Astrocyte (in vitro differentiated cells and primary cell): ENCODE data around the gene KCNQ1OT1. TPM values are rescaled to one million over a fixed set of nuclear protein-coding genes. Genes with fewer than 3 reads are reported as not detected.

Experiments
- DNase-seq: peaks from one replicate; pipeline ENCODE4 v3.0.0-alpha.2; 2010; ENCODE audit warnings: low read depth
- FAIRE-seq: peaks from 2 replicates; lab custom pipeline; 2011; peaks lifted over from hg19 to GRCh38; lab: Jason Lieb, UNC
- H2AFZ ChIP-seq: 2 replicates; pipeline ENCODE4 v1.6.0; 2012; ENCODE audit warnings: low read depth, low read length, inconsistent platforms
- H3K27ac ChIP-seq: 2 replicates; pipeline ENCODE4 v1.5.1; 2011; ENCODE audit warnings: low read depth, low read length, inconsistent platforms
- H3K27me3 ChIP-seq: 2 replicates; pipeline ENCODE4 v1.6.0; 2011; ENCODE audit warnings: low read length, inconsistent platforms; ENCODE audit not compliant: insufficient read depth
- H3K36me3 ChIP-seq: 2 replicates; pipeline ENCODE4 v1.5.1; 2011; ENCODE audit warnings: low read length, inconsistent platforms; ENCODE audit not compliant: insufficient read depth
- H3K4me1 ChIP-seq: 2 replicates; pipeline ENCODE4 v1.5.1; 2011; ENCODE audit warnings: low read length, inconsistent platforms; ENCODE audit not compliant: insufficient read depth
- H3K4me2 ChIP-seq: 2 replicates; pipeline ENCODE4 v1.6.0; 2012; ENCODE audit warnings: low read length, inconsistent platforms
- H3K4me3 ChIP-seq: 2 replicates; pipeline ENCODE4 v1.5.1; 2011; ENCODE audit warnings: low read depth, mild to moderate bottlenecking, low read length, inconsistent platforms; ENCODE audit not compliant: insufficient read depth
- H3K79me2 ChIP-seq: 2 replicates; pipeline ENCODE4 v1.6.0; 2012; ENCODE audit warnings: mild to moderate bottlenecking, low read length, inconsistent platforms; ENCODE audit not compliant: insufficient read depth
- H3K9ac ChIP-seq: 2 replicates; pipeline ENCODE4 v1.6.0; 2012; ENCODE audit warnings: mild to moderate bottlenecking, low read length, inconsistent platforms
- H3K9me3 ChIP-seq: 2 replicates; pipeline ENCODE4 v1.5.1; 2012; ENCODE audit warnings: low read depth, mild to moderate bottlenecking, low read length, inconsistent platforms; ENCODE audit not compliant: insufficient read depth
- H4K20me1 ChIP-seq: 2 replicates; pipeline ENCODE4 v1.6.0; 2012; ENCODE audit warnings: low read length, inconsistent platforms; ENCODE audit not compliant: insufficient read depth
- H3K27ac Mint-ChIP-seq: one replicate; pipeline ENCODE4 v1.8.0; 2021; ENCODE audit warnings: mild to moderate bottlenecking, mixed read lengths; ENCODE audit not compliant: unreplicated experiment
- H3K27me3 Mint-ChIP-seq: one replicate; pipeline ENCODE4 v1.8.0; 2021; ENCODE audit warnings: low read depth, mixed read lengths; ENCODE audit not compliant: unreplicated experiment
- H3K36me3 Mint-ChIP-seq: one replicate; pipeline ENCODE4 v1.8.0; 2021; ENCODE audit warnings: low read depth, mixed read lengths; ENCODE audit not compliant: unreplicated experiment
- H3K4me1 Mint-ChIP-seq: one replicate; pipeline ENCODE4 v1.8.0; 2021; ENCODE audit warnings: low read depth, mixed read lengths; ENCODE audit not compliant: unreplicated experiment
- H3K4me3 Mint-ChIP-seq: one replicate; pipeline ENCODE4 v1.8.0; 2021; ENCODE audit warnings: mild to moderate bottlenecking, moderate library complexity, mixed read lengths; ENCODE audit not compliant: unreplicated experiment
- H3K9me3 Mint-ChIP-seq: one replicate; pipeline ENCODE4 v1.8.0; 2021; ENCODE audit warnings: mild to moderate bottlenecking, mixed read lengths; ENCODE audit not compliant: unreplicated experiment
- CTCF ChIP-seq: IDR thresholded peaks from 2 replicates; pipeline ENCODE4 v1.5.1; 2011; ENCODE audit warnings: low read depth, mild to moderate bottlenecking, inconsistent platforms, low read length, moderate library complexity; ENCODE audit not compliant: insufficient read depth
- EZH2 ChIP-seq: IDR thresholded peaks from 2 replicates; pipeline ENCODE4 v1.6.1; 2012; ENCODE audit warnings: mild to moderate bottlenecking, low read length, inconsistent platforms; ENCODE audit not compliant: insufficient read depth
- total RNA-seq: library from RNA; stranded (reverse); gene quantifications from 2 replicates; pipeline ENCODE4 v1.2.1, GENCODE V29; 2021

KCNQ1OT1 gene
- total RNA-seq, 1 donor from 2014 or later: 2.5 TPM

DNA sequence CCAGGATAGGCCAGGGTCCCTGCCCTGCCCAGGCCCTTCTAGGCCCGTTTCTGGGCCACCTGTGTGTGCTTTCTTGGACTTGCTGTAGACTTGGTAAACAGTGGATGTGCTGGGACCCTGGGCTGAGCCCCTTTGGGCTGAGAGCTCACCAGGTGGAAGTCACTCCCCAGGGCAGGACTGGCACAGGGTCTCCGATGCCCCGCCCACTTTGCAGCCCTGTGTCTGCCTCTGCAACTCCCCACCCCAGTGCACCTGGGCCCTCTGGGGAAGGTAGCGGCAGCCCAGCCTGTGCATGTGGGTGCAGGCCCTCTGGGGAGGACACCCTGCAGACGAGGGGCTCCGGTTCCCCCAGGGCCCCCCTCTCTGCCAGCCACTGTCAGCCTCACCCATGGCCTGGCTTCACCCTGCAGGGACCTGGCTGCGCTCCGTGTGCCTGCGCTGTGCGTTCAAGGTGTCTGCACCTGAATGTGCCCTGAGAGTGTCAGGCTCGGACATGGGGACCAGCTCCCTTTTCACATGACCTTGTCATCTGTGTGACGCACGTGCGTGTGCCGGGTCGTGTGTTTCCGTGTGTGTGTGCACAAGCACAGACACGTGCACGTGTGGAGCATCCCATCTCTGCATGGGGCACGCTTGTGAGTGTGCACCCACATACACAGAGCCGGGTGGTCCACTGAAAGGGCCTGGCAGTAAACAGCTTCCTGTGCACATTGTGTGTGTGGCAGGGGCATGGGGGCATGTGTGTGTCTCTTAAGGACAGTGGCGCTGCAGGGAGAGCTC is 118.5 kb downstream of the KCNQ1OT1 start:
- no peak overlapping the region for H3K4me3 ChIP-seq
- Mint-ChIP-seq H3K9me3 (no peaks in the 10 kb centered on the region), H3K27ac (no peak overlapping the region), H3K27me3 (peaks cover 32% of the 10 kb centered on the region), H3K4me3 (no peak overlapping the region), H3K4me1 (no peaks in the 10 kb centered on the region), H3K36me3 (no peaks in the 10 kb centered on the region)
- no peaks in the 10 kb centered on the region for H3K9me3 ChIP-seq
- DNase-seq (no peak), FAIRE-seq (no peak)
- H3K4me2 ChIP-seq: no peak overlapping the region
- no peaks in the 10 kb centered on the region for H3K36me3 ChIP-seq
- H2AFZ ChIP-seq: no peak overlapping the region
- no peak for TF ChIP-seq CTCF
- no peak for TF ChIP-seq EZH2
- no peaks in the 10 kb centered on the region for H3K4me1 ChIP-seq
- H3K27me3 ChIP-seq: no peaks in the 10 kb centered on the region
- H3K79me2 ChIP-seq: no peaks in the 10 kb centered on the region
- H3K9ac ChIP-seq: no peak overlapping the region
- H3K27ac ChIP-seq: no peak overlapping the region
- H4K20me1 ChIP-seq: no peaks in the 10 kb centered on the region

DNA sequence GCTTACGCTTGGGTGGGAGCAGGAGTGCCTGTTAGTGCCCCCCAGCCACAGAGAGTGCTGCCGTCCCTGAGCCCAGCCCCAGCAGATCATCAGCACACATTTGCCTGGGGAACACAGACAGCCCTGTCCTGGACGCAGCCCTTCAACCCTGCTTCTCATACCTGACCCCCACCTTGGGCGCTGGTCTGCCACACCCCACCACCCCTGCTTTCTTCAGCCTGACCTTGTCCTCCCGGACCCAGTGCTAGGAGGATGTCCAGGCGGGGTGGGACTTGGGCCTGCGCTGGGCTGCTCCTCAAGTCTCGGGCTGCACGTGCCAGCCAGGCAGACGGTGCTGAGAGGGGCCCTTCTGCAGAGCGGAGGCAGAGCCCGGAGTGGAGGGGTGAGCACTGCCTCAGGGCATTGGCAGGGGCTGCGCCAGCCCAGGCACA is 119.2 kb downstream of the KCNQ1OT1 start:
- H3K4me1 Mint-ChIP-seq: no peaks in the 10 kb centered on the region
- no peak overlapping the region for H3K4me3 Mint-ChIP-seq
- Histone ChIP-seq H3K79me2 (no peaks in the 10 kb centered on the region), H3K9me3 (no peaks in the 10 kb centered on the region), H3K36me3 (no peaks in the 10 kb centered on the region), H3K27me3 (no peaks in the 10 kb centered on the region), H3K4me2 (no peak overlapping the region), H3K9ac (no peak overlapping the region), H3K4me1 (no peaks in the 10 kb centered on the region), H2AFZ (no peak overlapping the region), H4K20me1 (no peaks in the 10 kb centered on the region), H3K4me3 (no peak overlapping the region), H3K27ac (no peak overlapping the region)
- DNase-seq (no peak), FAIRE-seq (no peak)
- no peaks in the 10 kb centered on the region for H3K36me3 Mint-ChIP-seq
- H3K27me3 Mint-ChIP-seq: peaks cover 35% of the 10 kb centered on the region
- TF ChIP-seq CTCF (no peak), EZH2 (no peak)
- no peak overlapping the region for H3K27ac Mint-ChIP-seq
- H3K9me3 Mint-ChIP-seq: no peaks in the 10 kb centered on the region

DNA sequence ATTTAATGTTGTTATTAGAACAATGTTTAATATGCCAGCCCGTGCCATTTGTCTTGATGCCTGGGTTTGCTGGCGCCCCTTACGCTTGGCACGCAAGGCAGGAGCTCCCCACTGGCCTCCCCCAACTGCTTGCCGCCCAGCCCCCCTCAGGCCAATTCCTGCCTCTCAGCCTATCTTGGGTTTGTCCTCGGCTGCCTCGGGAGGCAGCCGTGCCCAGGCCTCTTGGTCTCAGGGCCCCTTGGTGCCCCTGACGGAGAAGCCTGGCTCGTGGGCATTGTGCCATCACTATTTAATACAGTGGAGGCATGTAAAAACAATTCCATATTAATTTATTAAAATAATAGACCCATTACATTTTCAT is 119.8 kb downstream of the KCNQ1OT1 start:
- H2AFZ ChIP-seq: no peak overlapping the region
- H3K27ac ChIP-seq: no peak overlapping the region
- Mint-ChIP-seq H3K36me3 (no peaks in the 10 kb centered on the region), H3K4me1 (no peaks in the 10 kb centered on the region), H3K4me3 (no peak overlapping the region), H3K27ac (no peak overlapping the region), H3K9me3 (no peaks in the 10 kb centered on the region), H3K27me3 (peaks cover 30% of the 10 kb centered on the region)
- H3K27me3 ChIP-seq: no peaks in the 10 kb centered on the region
- no peaks in the 10 kb centered on the region for H4K20me1 ChIP-seq
- H3K4me3 ChIP-seq: no peak overlapping the region
- no peaks in the 10 kb centered on the region for H3K4me1 ChIP-seq
- H3K36me3 ChIP-seq: no peaks in the 10 kb centered on the region
- no peak for FAIRE-seq
- H3K9me3 ChIP-seq: no peaks in the 10 kb centered on the region
- no peak overlapping the region for H3K4me2 ChIP-seq
- H3K9ac ChIP-seq: no peak overlapping the region
- no peaks in the 10 kb centered on the region for H3K79me2 ChIP-seq
- DNase-seq: no peak
- TF ChIP-seq EZH2 (no peak), CTCF (no peak)
